OCI-LY7 (cell line): Measurements from ENCODE around the gene BUD13. TPM values are rescaled to one million over a fixed set of nuclear protein-coding genes. Genes with fewer than 3 reads are reported as not detected.

Source experiments
- BruUV-seq: library from RNA; stranded (reverse); fragments of 400-500 nt; replicated peaks from 2 replicates; lab custom pipeline; 2021; lab: Mats Ljungman, UMichigan
- CTCF ChIA-PET: fragments of 300-600 bp; sonication (Branson Sonifier 250); formaldehyde crosslinking; loops from one replicate; lab custom pipeline; 2022; ENCODE audit warnings: antibody characterized with exemption; ENCODE audit not compliant: unreplicated experiment; lab: Charles Lee
- POLR2A ChIA-PET: fragments of 300-600 bp; sonication (Branson Sonifier 250); formaldehyde crosslinking; loops from one replicate; lab custom pipeline; 2022; ENCODE audit warnings: antibody characterized with exemption; lab: Charles Lee
- DNase-seq: peaks from one replicate; pipeline ENCODE4 v3.0.0-alpha.2; 2015; ENCODE audit warnings: low spot score
- H2AFZ ChIP-seq: fragments of 200-600 bp; sonication (generic), shearing (Covaris generic); 2 replicates; pipeline ENCODE4 v1.6.1; 2014; ENCODE audit warnings: mild to moderate bottlenecking, antibody characterized with exemption, low read length, moderate library complexity
- H3K27ac ChIP-seq: fragments of 200-600 bp; sonication (generic); 2 replicates; pipeline ENCODE4 v1.5.1; 2014; ENCODE audit warnings: mixed run types, low read depth, mild to moderate bottlenecking, moderate library complexity, low read length, inconsistent platforms; ENCODE audit not compliant: poor library complexity, severe bottlenecking
- H3K36me3 ChIP-seq: fragments of 200-600 bp; sonication (generic); 2 replicates; pipeline ENCODE4 v1.6.1; 2014; ENCODE audit warnings: mild to moderate bottlenecking, antibody characterized with exemption, low read length, moderate library complexity, mixed read lengths; ENCODE audit not compliant: insufficient read depth
- H3K4me1 ChIP-seq: fragments of 200-600 bp; sonication (generic); 2 replicates; pipeline ENCODE4 v1.5.1; 2014; ENCODE audit warnings: mild to moderate bottlenecking, low read length; ENCODE audit not compliant: insufficient read depth, poor library complexity, severe bottlenecking
- H3K4me2 ChIP-seq: fragments of 200-600 bp; sonication (generic); 2 replicates; pipeline ENCODE4 v1.6.1; 2014; ENCODE audit warnings: mild to moderate bottlenecking, low read length
- H3K4me3 ChIP-seq: fragments of 200-600 bp; sonication (generic); 2 replicates; pipeline ENCODE4 v1.5.1; 2014; ENCODE audit warnings: mild to moderate bottlenecking, low read depth, low read length; ENCODE audit not compliant: poor library complexity, severe bottlenecking
- H3K79me2 ChIP-seq: fragments of 200-600 bp; sonication (generic); 2 replicates; pipeline ENCODE4 v1.6.1; 2016; ENCODE audit warnings: low read depth, mild to moderate bottlenecking, low read length, moderate library complexity, mixed read lengths; ENCODE audit not compliant: insufficient read depth
- H3K9me2 ChIP-seq: fragments of 200-600 bp; sonication (generic); 2 replicates; pipeline ENCODE4 v1.6.1; 2016; ENCODE audit warnings: mild to moderate bottlenecking, low read length, mixed read lengths; ENCODE audit not compliant: insufficient read depth
- H3K9me3 ChIP-seq: fragments of 200-600 bp; sonication (generic); 2 replicates; pipeline ENCODE4 v1.6.1; 2014; ENCODE audit warnings: mild to moderate bottlenecking, mixed run types, low read length, mixed read lengths
- H4K20me1 ChIP-seq: fragments of 200-600 bp; sonication (generic); 2 replicates; pipeline ENCODE4 v1.6.1; 2014; ENCODE audit warnings: mild to moderate bottlenecking, antibody characterized with exemption, low read length, moderate library complexity, mixed read lengths; ENCODE audit not compliant: insufficient read depth
- EZH2phosphoT487 ChIP-seq: fragments of 200-600 bp; sonication (generic); IDR thresholded peaks from 2 replicates; pipeline ENCODE4 v1.6.1; 2018; ENCODE audit warnings: low read depth, borderline replicate concordance, mild to moderate bottlenecking, mixed run types, antibody characterized with exemption, low read length, moderate library complexity, mixed read lengths
- intact Hi-C: fragments of 100-400 bp; cut with micrococcal nuclease; formaldehyde crosslinking; loops from one replicate; pipeline ENCODE4 v1.10.0; 2022; ENCODE audit not compliant: unreplicated experiment
- total RNA-seq, 2 experiments: library from RNA; depleted of rRNA in 1 of 2; stranded (reverse); fragments of >200 nt in 1 of 2; shearing (Covaris generic) in 1 of 2; gene quantifications; 2 replicates each; pipeline ENCODE4 v1.2.3, GENCODE V29; 2014 to 2022
- TF ChIP-seq, protein P1 (sequence below): fragments of 200-600 bp; sonication (generic); conservative IDR thresholded peaks from 2 replicates; pipeline ENCODE4 v1.5.1; 2014; ENCODE audit warnings: mild to moderate bottlenecking, antibody characterized with exemption, low read length, moderate library complexity, mixed read lengths

The BUD13 gene
- total RNA-seq, 2 experiments from 2014 or later: 28.6 to 30.3 TPM

- intact Hi-C loops: no loop called here
- no peak for DNase-seq
- CTCF ChIA-PET: no interaction called here
- no peaks in the 10 kb centered on the region for H3K9me3 ChIP-seq
- H3K4me1 ChIP-seq: no peaks in the 10 kb centered on the region
- no TSS peak for BruUV-seq
- POLR2A ChIA-PET: interaction anchor here (0.7 kb wide), 1 partner anchor 568 kb away, joined by 4 read pairs; no protein-coding TSS in a partner anchor
- no peaks in the 10 kb centered on the region for H3K79me2 ChIP-seq
- no peak overlapping the region for H3K4me2 ChIP-seq
- no peaks in the 10 kb centered on the region for H3K9me2 ChIP-seq
- no peak overlapping the region for H3K27ac ChIP-seq
- no peak for TF ChIP-seq EZH2phosphoT487
- TF ChIP-seq, protein P1, sequence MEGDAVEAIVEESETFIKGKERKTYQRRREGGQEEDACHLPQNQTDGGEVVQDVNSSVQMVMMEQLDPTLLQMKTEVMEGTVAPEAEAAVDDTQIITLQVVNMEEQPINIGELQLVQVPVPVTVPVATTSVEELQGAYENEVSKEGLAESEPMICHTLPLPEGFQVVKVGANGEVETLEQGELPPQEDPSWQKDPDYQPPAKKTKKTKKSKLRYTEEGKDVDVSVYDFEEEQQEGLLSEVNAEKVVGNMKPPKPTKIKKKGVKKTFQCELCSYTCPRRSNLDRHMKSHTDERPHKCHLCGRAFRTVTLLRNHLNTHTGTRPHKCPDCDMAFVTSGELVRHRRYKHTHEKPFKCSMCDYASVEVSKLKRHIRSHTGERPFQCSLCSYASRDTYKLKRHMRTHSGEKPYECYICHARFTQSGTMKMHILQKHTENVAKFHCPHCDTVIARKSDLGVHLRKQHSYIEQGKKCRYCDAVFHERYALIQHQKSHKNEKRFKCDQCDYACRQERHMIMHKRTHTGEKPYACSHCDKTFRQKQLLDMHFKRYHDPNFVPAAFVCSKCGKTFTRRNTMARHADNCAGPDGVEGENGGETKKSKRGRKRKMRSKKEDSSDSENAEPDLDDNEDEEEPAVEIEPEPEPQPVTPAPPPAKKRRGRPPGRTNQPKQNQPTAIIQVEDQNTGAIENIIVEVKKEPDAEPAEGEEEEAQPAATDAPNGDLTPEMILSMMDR: no peak
- no peak overlapping the region for H2AFZ ChIP-seq
- no peaks in the 10 kb centered on the region for H3K36me3 ChIP-seq
- no peak overlapping the region for H3K4me3 ChIP-seq
- no peaks in the 10 kb centered on the region for H4K20me1 ChIP-seq
Measured at GRCh38 chr11:116716621-116717020, 56.2 kb downstream of the BUD13 start.

- Histone ChIP-seq H3K79me2 (no peaks in the 10 kb centered on the region), H3K4me1 (no peaks in the 10 kb centered on the region), H3K9me3 (no peaks in the 10 kb centered on the region), H3K9me2 (no peaks in the 10 kb centered on the region), H3K36me3 (no peaks in the 10 kb centered on the region), H2AFZ (no peak overlapping the region), H3K27ac (no peak overlapping the region), H3K4me2 (no peak overlapping the region), H4K20me1 (no peaks in the 10 kb centered on the region), H3K4me3 (no peak overlapping the region)
- intact Hi-C loops: no loop called here
- ChIA-PET CTCF (no interaction called here), POLR2A (no interaction called here)
- no TSS peak for BruUV-seq
- TF ChIP-seq EZH2phosphoT487: no peak
- TF ChIP-seq, protein P1: 0 out of 2 replicates have a peak, but pooled peaks have one; percentile 24
- no peak for DNase-seq
Measured at GRCh38 chr11:116715383-116715782, 57.4 kb downstream of the BUD13 start.

- intact Hi-C loops: no loop called here
- Histone ChIP-seq H3K36me3 (no peaks in the 10 kb centered on the region), H3K4me2 (no peak overlapping the region), H3K79me2 (no peaks in the 10 kb centered on the region), H3K9me2 (no peaks in the 10 kb centered on the region), H4K20me1 (no peaks in the 10 kb centered on the region), H2AFZ (no peak overlapping the region), H3K27ac (no peak overlapping the region), H3K4me1 (no peaks in the 10 kb centered on the region), H3K4me3 (no peak overlapping the region), H3K9me3 (no peaks in the 10 kb centered on the region)
- CTCF ChIA-PET: no interaction called here
- POLR2A ChIA-PET: interaction anchor here (1.5 kb wide), 1 partner anchor 9 kb away, joined by 3 read pairs; no protein-coding TSS in a partner anchor
- no TSS peak for BruUV-seq
- DNase-seq: no peak
- TF ChIP-seq, protein P1: no peak
- no peak for TF ChIP-seq EZH2phosphoT487
Measured at GRCh38 chr11:116714902-116715301, 57.9 kb downstream of the BUD13 start.
